HG02798 (cell line): ENCODE data around the gene NLGN2.

ENCODE experiments used
- ATAC-seq: cut with Tn5 transposase; IDR thresholded peaks from one replicate; pipeline ENCODE4 v1.9.1; 2021; ENCODE audit warnings: mild to moderate bottlenecking; ENCODE audit not compliant: unreplicated experiment, poor library complexity

NLGN2 gene

DNA sequence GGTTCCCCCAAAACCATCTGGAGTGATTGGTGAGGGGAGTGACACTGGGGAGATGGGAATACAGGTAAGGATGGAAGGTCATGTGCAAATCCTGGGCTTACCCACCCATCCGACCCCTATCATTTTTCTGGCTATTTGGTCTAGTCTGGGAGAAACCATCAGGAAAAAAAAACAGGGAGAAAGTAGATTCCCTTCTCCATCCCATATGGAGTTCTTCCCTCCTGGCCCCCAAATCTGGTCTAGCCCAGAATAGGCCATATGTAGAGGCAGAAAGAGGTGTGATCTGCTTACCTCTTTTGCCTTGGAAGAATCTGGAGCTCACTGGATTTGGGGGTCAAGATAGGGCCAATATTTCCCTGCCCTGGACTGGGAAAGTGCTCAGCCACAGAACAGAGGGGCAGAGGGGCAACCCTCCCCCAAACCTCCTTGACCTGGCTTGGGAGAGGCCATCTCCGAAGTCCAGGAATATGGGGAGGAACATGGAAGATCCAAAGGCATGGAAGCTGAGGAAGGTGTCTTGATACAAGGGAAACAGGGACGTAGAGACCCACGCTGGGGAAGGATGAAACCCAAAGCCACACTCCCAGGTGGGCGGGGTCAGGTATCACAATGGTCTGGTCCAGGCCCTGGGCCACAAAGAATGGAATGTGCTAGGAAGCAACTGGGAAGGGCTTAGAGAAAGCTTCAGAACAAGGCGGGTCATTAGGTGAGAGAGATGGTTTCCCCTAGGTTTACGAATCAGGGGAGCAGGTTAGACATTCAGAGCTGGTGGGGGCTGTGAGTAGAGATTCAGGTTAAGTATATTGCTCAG, 53.4 kb downstream of the NLGN2 start:
- no peak for ATAC-seq

DNA sequence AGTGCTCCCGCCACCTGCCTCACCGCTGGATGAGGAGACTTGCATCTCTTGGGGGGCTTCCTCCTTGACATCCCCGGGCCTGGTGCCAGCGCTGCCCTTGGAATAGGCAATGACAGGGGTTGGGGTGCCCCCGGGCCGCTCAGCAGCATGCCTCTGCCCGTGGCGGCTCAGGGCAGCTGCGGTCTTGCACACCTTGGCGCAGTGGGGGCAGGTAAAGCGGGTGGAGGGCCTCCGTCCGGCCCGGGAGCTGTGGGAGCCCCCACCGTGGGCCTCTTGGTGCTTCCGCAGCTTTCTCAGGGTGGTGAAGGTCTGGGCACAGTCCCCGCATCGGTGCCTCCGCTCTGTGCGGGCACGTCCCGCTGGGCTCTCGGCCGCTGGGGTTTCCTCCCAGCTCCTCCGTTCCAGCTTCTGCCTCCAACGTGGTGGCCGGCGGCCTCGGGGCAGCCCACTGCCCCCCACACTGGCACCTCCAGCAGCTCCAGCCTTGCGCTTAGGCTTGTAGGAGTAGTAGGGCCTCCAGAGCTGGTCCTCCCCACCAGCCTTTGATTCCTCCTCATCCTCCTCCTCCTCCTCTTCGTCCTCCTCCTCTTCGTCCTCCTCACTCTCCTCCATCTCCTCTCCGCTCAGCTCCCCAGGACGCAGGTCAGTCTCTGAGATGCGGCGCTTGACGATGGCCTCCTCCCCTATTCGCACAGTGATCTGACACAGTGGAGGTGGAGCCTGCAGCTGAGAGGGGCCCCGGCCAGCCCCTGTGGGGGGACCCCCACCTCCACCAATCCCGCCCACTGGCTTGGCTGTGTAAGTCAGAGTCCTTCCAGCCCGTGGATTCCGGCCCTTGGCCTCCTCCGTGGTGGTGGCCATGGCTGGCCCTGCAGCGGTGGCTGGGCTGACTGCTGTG, 55.1 kb downstream of the NLGN2 start:
- ATAC-seq = no peak

DNA sequence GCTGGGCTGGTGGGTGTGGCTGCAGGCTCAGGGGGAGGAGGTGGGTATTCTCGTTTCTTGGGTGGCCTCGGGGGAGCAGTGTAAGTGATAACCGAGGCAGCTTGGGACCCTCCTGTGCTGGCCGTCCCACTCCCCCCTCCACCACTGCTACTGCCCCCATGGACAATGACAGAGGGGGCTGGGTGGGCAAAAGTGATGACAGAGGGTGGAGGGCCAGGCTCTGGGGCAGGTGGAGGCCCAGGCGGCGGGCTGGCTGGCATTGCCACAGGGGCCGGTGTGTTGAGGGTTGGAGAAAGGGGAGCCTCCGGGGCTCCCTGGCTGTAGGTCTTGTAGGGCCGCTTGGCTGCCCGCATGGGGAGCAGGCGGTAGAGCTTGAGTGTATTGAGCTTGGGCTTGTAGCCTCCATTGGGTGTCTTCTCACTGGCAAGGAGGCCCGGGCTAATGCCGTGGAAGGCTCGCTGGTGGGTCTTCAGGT, 55.8 kb downstream of the NLGN2 start:
- ATAC-seq = no peak

DNA sequence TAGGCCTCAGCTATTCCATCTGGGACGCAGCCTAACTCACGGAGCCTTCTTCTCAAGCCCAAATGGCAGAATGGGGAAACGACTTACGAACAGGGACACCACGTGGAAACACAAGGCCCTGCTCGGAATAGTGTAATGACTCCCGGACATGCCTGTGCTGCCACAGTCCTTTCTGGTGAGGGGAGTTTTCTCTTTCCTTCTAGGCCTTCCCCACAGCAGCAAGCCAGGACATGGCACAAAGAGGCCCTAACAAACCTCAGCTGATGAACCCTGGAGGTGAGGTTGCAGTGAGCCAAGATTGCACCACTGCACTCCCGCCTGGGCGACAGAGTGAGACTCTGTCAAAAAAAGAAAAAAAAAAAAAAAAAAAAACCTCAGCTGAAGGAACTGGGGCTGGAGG, 56.4 kb downstream of the NLGN2 start:
- ATAC-seq = no peak

DNA sequence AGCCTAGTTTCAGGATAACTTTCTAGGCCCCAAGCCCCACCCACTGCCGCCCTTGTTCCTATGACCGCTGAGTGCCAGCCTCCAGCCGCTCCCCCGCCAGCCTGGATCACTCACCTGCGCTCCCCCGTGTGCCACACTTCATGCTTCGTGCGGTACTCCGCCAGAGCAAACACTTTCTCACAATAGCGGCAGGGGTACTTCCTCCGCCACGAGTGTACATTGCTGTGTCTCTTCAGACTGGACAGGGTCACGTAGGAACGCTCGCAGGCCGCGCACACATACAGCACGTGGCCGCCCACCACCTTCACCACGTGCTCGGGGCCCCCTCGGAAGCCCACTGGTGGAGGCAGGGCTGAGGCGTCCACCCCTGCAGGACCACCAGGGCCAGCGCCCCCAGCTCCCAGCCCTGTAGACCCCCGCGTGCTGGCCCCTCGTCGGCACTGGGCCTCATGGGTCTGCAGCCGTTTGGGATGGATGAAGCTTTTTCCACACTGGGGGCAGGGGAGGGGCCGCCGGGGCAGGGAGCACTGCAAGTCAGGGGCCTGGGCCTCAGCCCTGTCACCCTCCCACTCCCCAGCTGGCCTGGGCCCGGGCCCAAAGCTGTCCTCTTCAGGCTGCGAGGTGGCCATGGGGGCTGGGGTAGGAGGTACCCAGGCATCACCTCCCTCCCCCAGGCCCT, 58.1 kb downstream of the NLGN2 start:
- ATAC-seq = no peak

DNA sequence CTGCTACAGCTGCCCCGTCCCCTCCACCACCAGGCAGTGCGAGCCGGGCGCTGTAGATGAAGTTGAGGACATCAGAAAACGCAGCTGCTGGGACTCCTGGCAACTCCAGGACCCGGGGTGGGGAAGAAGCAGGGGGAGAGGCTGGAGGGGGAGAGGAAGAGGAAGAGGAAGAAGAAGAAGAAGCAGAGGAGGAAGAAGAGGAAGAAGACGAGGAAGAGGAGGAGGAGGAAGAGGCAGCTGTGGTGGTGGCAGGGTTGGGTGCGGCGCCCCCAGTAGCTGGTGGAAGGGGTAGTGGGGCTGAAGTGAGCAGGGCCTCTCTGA, 58.6 kb downstream of the NLGN2 start:
- no peak for ATAC-seq

DNA sequence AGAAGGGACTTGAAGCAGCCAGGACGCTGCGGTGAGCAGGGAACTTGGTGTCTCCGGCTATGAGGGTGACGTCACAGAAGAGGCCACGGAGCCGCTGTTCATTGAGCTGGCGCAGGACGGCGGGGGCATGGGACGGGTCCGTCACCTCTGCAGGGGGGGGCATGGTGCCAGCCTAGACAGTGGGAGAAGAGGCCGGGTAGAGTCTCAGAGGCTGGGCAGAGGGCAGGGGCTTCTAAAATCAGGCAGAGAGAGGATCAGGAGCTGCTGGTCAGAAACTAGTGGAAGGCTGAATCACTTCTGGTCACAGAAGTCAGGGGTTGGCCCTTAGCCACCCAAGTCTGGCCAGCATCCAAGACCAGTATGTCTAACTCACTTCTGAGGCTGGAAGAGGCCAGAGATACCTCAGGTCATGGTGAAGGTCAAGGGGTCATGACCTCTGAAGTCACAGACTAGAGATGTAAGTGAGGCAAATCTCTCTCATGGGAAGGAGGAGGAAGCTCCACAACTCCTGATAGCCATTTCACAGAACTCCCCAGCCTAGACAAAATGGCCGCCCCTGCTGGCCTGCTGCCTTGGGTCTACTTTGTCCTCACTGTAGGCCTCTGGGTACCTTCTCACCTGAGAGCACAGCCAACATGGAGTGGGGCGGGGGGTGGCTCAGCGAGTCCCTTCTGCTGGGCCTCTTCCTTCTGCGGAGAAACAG, 59.1 kb downstream of the NLGN2 start:
- no peak for ATAC-seq

DNA sequence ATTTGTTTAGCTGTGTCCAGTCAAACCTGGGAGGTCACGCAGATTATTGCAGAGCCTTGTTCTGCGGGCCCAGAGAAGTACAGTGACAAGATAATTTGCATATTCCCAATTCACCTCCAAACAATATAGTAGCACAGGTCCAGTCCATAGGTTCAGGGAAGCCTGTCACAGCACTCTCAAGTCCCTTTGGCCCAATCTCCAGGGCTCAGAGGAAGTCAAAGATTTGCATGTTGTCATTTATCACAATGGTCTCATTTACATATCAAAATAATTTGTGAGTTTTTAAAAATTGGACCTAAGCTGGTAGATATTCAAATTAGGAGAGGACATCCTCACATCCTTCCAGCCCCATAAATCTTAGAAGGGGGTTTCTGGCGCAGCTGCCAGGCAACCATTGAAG, 59.9 kb downstream of the NLGN2 start:
- ATAC-seq = no peak

DNA sequence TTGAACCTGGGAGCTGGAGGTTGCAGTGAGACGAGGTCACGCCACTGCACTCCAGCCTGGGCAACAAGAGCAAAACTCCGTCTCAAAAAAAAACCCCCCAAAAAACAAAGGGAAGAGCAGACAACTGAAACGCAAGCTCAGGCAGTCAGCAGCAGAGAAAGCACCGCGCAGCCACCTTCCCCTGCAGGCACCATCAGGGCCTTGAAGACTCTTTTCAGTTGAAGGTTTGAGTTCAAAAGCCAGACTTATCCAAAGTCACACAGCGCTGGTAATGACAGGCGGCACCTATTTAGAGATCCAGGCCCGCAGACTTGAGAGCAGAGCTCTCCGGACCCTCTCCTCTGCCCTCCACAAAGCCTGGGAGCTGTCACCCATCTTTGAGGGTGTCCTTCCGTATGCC, 60.6 kb downstream of the NLGN2 start:
- no peak for ATAC-seq

DNA sequence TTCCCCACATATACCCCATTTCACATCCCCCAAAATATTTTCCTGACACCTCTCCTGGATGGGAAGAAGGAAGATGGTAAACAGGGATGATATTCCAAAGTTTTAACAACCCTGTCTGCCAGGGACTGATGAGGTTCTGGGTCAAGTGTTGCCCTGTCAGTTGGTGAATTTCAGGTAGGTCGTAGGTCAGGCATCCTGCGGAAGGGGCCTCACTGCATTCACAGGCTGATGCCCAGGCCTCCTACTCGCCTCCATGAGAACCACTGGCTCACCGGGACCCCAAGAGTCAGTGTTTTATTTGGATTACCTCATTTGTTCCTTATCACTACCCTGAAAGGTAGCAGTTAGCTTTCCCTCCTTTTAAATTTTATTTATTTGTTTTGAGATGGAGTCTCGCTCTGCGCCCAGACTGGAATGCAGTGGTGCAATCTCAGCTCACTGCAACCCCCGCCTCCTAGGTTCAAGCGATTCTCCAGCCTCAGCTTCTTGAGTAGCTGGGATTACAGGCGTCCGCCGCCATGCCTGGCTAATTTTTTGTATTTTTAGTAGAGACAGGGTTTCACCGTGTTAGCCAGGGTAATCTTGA, 61.3 kb downstream of the NLGN2 start:
- no peak for ATAC-seq
